Esophagus squamous epithelium (tissue), 5 donors: Measurements from ENCODE around the gene OR10H5. TPM values are rescaled to one million over a fixed set of nuclear protein-coding genes. Genes with fewer than 3 reads are reported as not detected.

Experiments
- DNase-seq: peaks from one replicate; lab custom pipeline; 2025; lab: John Stamatoyannopoulos, UW
- H3K27ac ChIP-seq, 4 donors: fragments of 200-600 bp; sonication (generic); one replicate each; pipeline ENCODE4 v1.5.1; 2016 to 2019; ENCODE audit warnings: mild to moderate bottlenecking in 1 of 4
- H3K27me3 ChIP-seq, 4 donors: fragments of 200-600 bp; sonication (generic); 1 replicate in 3 of 4; 2 replicates in 1 of 4; pipeline versions ENCODE4 v1.5.1 to v1.6.0; 2017 to 2021; ENCODE audit warnings: antibody characterized with exemption in 1 of 4
- H3K36me3 ChIP-seq, 3 donors: fragments of 200-600 bp; sonication (generic); one replicate each; pipeline ENCODE4 v1.5.1; 2016 to 2019
- H3K4me1 ChIP-seq, 3 donors: fragments of 200-600 bp; sonication (generic); one replicate each; pipeline ENCODE4 v1.5.1; 2017 to 2019
- H3K4me3 ChIP-seq, 4 donors: fragments of 200-600 bp; sonication (generic); 1 replicate in 3 of 4; 2 replicates in 1 of 4; pipeline ENCODE4 v1.5.1; 2016 to 2019; ENCODE audit warnings: mild to moderate bottlenecking in 2 of 4, moderate library complexity in 1 of 4
- H3K9me3 ChIP-seq, 3 donors: fragments of 200-600 bp; sonication (generic); one replicate each; pipeline ENCODE4 v1.5.1; 2016 to 2019
- POLR2A ChIP-seq, 4 donors: fragments of 450-650 bp; IDR thresholded peaks; one replicate each; pipeline ENCODE4 v1.6.1; 2017; ENCODE audit warnings: antibody characterized with exemption in 4 of 4, mild to moderate bottlenecking in 4 of 4, moderate library complexity in 3 of 4
- WGBS, 2 donors: methylation state at CpG; one replicate each; pipeline ENCODE4 v1.1.5; 2018; 5-methylcytosine and 5-hydroxymethylcytosine counted together
- intact Hi-C: fragments of 100-400 bp; cut with DNase I; formaldehyde crosslinking; loops from one replicate; pipeline ENCODE4 v1.15.0; 2022
- total RNA-seq, 4 donors: library from RNA; depleted of rRNA; stranded (reverse); fragments of >200 nt; gene quantifications; one replicate each; pipeline ENCODE4 v1.1.0, GENCODE V29; 2016
- TF ChIP-seq, protein P1 (sequence below), 6 experiments: fragments of 450-650 bp in 4 of 6; fragments of 200-600 bp in 2 of 6; sonication (generic) in 2 of 6; IDR thresholded peaks; one replicate each; pipeline ENCODE4 v1.5.1; 2016 to 2019; ENCODE audit warnings: antibody characterized with exemption in 6 of 6, mild to moderate bottlenecking in 4 of 6, moderate library complexity in 4 of 6
- donor health status: DM: yes; HTN: yes; CAD: no.

The OR10H5 gene
- total RNA-seq = not detected

GRCh38 chr19:15787611-15788155 is at the start of gene OR10H5:
Gene OR10H5, plus strand, starts transcription at chr19:15787661. Its CDS starts 6,388 bp downstream, at chr19:15794049.
- no peak within 1 kb of the TSS for H3K27ac ChIP-seq
- 61 to 79% methylated on average over 5 to 6 of the region's 6 CpGs for WGBS, 2 donors
- no peak for DNase-seq

GRCh38 chr19:15737722-15738121 is 49.7 kb upstream of the OR10H5 start, which contains the start of gene OR10H3:
Gene OR10H3, plus strand, starts transcription at chr19:15737985. Its CDS starts 3,408 bp downstream, at chr19:15741393.
- Histone ChIP-seq H3K27ac (no peak within 1 kb of the TSS), H3K36me3 (no peaks in the 10 kb centered on the region), H3K9me3 (peaks cover 0 to 26% (median 8%) of the 10 kb centered on the region in 3 donors), H3K27me3 (peaks cover 0 to 9% (median 0%) of the 10 kb centered on the region in 4 donors), H3K4me3 (no peak within 1 kb of the TSS), H3K4me1 (no peaks in the 10 kb centered on the region)
- 62 to 65% methylated on average over 4 of the region's 4 CpGs for WGBS, 2 donors
- TF ChIP-seq, protein P1, sequence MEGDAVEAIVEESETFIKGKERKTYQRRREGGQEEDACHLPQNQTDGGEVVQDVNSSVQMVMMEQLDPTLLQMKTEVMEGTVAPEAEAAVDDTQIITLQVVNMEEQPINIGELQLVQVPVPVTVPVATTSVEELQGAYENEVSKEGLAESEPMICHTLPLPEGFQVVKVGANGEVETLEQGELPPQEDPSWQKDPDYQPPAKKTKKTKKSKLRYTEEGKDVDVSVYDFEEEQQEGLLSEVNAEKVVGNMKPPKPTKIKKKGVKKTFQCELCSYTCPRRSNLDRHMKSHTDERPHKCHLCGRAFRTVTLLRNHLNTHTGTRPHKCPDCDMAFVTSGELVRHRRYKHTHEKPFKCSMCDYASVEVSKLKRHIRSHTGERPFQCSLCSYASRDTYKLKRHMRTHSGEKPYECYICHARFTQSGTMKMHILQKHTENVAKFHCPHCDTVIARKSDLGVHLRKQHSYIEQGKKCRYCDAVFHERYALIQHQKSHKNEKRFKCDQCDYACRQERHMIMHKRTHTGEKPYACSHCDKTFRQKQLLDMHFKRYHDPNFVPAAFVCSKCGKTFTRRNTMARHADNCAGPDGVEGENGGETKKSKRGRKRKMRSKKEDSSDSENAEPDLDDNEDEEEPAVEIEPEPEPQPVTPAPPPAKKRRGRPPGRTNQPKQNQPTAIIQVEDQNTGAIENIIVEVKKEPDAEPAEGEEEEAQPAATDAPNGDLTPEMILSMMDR (IDR thresholded peaks at IDR 0.05) = no peak
- no peak for TF ChIP-seq POLR2A (IDR thresholded peaks at IDR 0.05)
- intact Hi-C loops = no loop called here
- no peak for DNase-seq

More at GRCh38 chr19:15787611-15788155, at the start of gene OR10H5:
- H3K9me3 ChIP-seq = no peaks in the 10 kb centered on the region
- H3K27me3 ChIP-seq = peaks cover 0 to 31% (median 0%) of the 10 kb centered on the region in 4 donors
- H3K4me3 ChIP-seq = no peak within 1 kb of the TSS
- TF ChIP-seq, protein P1 (IDR thresholded peaks at IDR 0.05) = no peak
- no peak for TF ChIP-seq POLR2A (IDR thresholded peaks at IDR 0.05)
- H3K36me3 ChIP-seq = no peaks in the 10 kb centered on the region
- intact Hi-C loops = no loop called here
- H3K4me1 ChIP-seq = no peaks in the 10 kb centered on the region

- 44 to 68% methylated on average over 1 of the region's 1 CpG for WGBS, 2 donors
- Histone ChIP-seq H3K27me3 (peaks cover 0 to 22% (median 0%) of the 10 kb centered on the region in 4 donors), H3K9me3 (peaks cover 0 to 26% (median 8%) of the 10 kb centered on the region in 3 donors), H3K36me3 (no peaks in the 10 kb centered on the region), H3K4me1 (no peaks in the 10 kb centered on the region), H3K4me3 (no peak overlapping the region), H3K27ac (no peak overlapping the region)
- no peak for DNase-seq
- TF ChIP-seq, protein P1 (IDR thresholded peaks at IDR 0.05) = no peak
- intact Hi-C loops = no loop called here
Observed at GRCh38 chr19:15740785-15741184, 46.7 kb upstream of the OR10H5 start.

DNA sequence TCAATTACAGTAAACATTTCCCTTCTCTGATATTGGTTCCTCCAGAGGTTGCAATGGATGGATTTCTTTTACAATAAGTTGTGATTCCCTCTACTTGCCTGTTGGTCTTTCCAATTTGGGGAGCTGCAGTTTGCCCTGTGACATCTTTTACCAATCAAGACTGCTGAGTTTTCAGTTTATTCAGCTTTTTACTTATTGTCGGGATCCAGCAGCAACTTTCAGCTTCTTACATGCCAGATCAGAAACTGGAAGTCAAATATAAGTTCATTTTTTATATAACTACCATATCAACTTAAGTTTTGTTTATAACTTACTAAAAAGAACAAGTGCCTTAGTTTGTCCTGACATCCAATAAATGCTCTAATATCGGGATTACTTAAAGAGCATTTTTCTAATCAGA is 39.2 kb upstream of the OR10H5 start:
- Histone ChIP-seq H3K27me3 (peaks cover 0 to 69% (median 0%) of the 10 kb centered on the region in 4 donors), H3K4me3 (no peak overlapping the region), H3K9me3 (no peaks in the 10 kb centered on the region), H3K4me1 (no peaks in the 10 kb centered on the region), H3K36me3 (no peaks in the 10 kb centered on the region), H3K27ac (no peak overlapping the region)
- TF ChIP-seq, protein P1 (IDR thresholded peaks at IDR 0.05) = no peak
- TF ChIP-seq POLR2A (IDR thresholded peaks at IDR 0.05) = no peak
- intact Hi-C loops = no loop called here
- 70 to 74% methylated on average over 2 of the region's 2 CpGs for WGBS, 2 donors
- DNase-seq = no peak

- no peaks in the 10 kb centered on the region for H3K9me3 ChIP-seq
- H3K4me3 ChIP-seq = no peak overlapping the region
- H3K27ac ChIP-seq = no peak overlapping the region
- no peak for DNase-seq
- H3K36me3 ChIP-seq = no peaks in the 10 kb centered on the region
- 60 to 69% methylated on average over 2 of the region's 2 CpGs for WGBS, 2 donors
- no peaks in the 10 kb centered on the region for H3K4me1 ChIP-seq
- no peak for TF ChIP-seq POLR2A (IDR thresholded peaks at IDR 0.05)
- peaks cover 0 to 76% (median 0%) of the 10 kb centered on the region in 4 donors for H3K27me3 ChIP-seq
- intact Hi-C loops = no loop called here
Observed at GRCh38 chr19:15758379-15758778, 29.1 kb upstream of the OR10H5 start.
